ENCODE results near the gene PTMA.

GRCh38 chr2:231676243-231676642 is 32.1 kb upstream of the PTMA start:
- TF ChIP-seq CTCF (IDR thresholded peaks at IDR 0.05; ENCODE audit: insufficient read depth, low read length, poor library complexity, severe bottlenecking) (no peak), EZH2phosphoT487 (conservative IDR thresholded peaks at IDR 0.05; ENCODE audit: low read length) (no peak)
